ENCODE measurements around the gene CACNA1B.

The CACNA1B gene

DNA sequence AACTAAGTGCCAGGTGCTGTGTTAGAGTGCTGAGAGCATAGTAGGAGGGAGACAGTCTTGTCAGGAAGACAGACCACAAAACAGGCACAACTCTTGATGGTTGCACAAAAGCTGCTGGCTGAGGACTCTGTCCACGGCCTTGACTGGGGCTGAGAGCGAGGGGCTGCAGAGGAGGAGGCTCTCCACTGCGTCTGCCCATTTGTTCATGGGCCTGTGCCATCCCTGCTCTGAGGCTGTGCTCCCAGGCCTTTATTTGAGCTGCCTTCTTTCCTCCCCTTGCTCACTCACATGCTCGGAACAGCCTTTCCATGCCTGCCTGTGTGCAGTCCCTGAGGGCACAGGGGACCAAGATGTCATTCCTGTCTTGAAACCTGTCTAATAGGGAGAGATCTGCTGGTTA, 147.8 kb downstream of the CACNA1B start:
- TF ChIP-seq, protein P1, sequence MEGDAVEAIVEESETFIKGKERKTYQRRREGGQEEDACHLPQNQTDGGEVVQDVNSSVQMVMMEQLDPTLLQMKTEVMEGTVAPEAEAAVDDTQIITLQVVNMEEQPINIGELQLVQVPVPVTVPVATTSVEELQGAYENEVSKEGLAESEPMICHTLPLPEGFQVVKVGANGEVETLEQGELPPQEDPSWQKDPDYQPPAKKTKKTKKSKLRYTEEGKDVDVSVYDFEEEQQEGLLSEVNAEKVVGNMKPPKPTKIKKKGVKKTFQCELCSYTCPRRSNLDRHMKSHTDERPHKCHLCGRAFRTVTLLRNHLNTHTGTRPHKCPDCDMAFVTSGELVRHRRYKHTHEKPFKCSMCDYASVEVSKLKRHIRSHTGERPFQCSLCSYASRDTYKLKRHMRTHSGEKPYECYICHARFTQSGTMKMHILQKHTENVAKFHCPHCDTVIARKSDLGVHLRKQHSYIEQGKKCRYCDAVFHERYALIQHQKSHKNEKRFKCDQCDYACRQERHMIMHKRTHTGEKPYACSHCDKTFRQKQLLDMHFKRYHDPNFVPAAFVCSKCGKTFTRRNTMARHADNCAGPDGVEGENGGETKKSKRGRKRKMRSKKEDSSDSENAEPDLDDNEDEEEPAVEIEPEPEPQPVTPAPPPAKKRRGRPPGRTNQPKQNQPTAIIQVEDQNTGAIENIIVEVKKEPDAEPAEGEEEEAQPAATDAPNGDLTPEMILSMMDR (conservative IDR thresholded peaks at IDR 0.05; ENCODE audit: low read depth, low read length), result no peak

DNA sequence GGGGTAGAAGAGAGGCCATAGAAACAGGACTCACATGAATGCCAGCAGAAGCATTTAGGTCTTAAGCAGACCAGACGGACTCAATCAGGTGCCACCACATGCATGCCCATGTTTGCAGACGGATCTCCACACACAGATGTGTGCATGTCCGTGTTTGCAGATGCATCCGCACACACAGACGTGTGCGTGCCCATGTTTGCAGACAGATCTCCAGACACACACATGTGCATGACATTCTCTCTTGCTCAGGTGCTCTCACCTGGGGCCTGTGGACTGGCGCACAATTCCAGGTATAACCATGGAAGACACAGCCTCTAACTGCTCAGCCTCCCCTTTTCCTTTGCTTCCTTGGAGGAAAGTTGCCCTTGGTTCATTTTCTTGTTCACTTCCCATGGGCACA, 148.3 kb downstream of the CACNA1B start:
- H3K4me1 ChIP-seq (ENCODE audit: low read depth, poor library complexity, severe bottlenecking), result no peaks in the 10 kb centered on the region
- H3K36me3 ChIP-seq (ENCODE audit: insufficient read depth), result no peaks in the 10 kb centered on the region
- TF ChIP-seq, protein P1 (conservative IDR thresholded peaks at IDR 0.05; ENCODE audit: low read depth, low read length), result no peak
- H2AFZ ChIP-seq (ENCODE audit: low read depth), result no peak overlapping the region
- no peak overlapping the region for H3K27ac ChIP-seq
- H3K9ac ChIP-seq, result no peak overlapping the region
- no peaks in the 10 kb centered on the region for H4K20me1 ChIP-seq (ENCODE audit: insufficient read depth)
- no peaks in the 10 kb centered on the region for H3K79me2 ChIP-seq (ENCODE audit: insufficient read depth, low read depth)
- H3K4me2 ChIP-seq, result no peak overlapping the region
- H3K27me3 ChIP-seq (ENCODE audit: insufficient read depth, low read depth), result no peaks in the 10 kb centered on the region
- no peak overlapping the region for H3K4me3 ChIP-seq (IDR thresholded peaks at IDR 0.05; ENCODE audit: insufficient read depth, low read depth, low read length)

More for the DNA sequence above, 147.8 kb downstream of the CACNA1B start:
- Histone ChIP-seq H3K27me3 (ENCODE audit: insufficient read depth, low read depth) (no peaks in the 10 kb centered on the region), H2AFZ (ENCODE audit: low read depth) (no peak overlapping the region), H3K36me3 (ENCODE audit: insufficient read depth) (no peaks in the 10 kb centered on the region), H3K4me2 (no peak overlapping the region), H4K20me1 (ENCODE audit: insufficient read depth) (no peaks in the 10 kb centered on the region), H3K27ac (no peak overlapping the region), H3K9ac (no peak overlapping the region), H3K79me2 (ENCODE audit: insufficient read depth, low read depth) (no peaks in the 10 kb centered on the region), H3K4me1 (ENCODE audit: low read depth, poor library complexity, severe bottlenecking) (no peaks in the 10 kb centered on the region), H3K4me3 (IDR thresholded peaks at IDR 0.05; ENCODE audit: insufficient read depth, low read depth, low read length) (no peak overlapping the region)

DNA sequence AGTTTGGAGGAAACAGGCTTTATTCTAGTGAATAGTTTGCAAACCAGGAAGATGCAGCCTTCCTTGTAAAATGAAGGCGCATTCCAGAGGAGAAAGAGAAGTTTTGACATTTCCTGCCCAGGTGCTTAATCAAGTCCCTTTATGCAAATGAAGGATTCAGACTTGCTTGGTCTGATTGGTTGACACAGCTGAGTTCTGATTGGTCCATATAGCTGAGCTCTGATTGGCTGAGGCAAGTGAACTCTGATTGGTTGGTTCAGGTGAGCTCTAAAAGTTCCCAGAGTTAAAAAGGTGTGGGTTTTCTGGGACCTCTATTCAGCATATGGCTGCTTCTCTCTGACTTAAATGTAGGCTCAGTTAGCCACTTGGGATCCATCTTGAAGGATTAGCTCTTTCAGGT, 151.0 kb downstream of the CACNA1B start:
- TF ChIP-seq, protein P1 (conservative IDR thresholded peaks at IDR 0.05; ENCODE audit: low read depth, low read length), result no peak
- no peak overlapping the region for H2AFZ ChIP-seq (ENCODE audit: low read depth)
- no peak overlapping the region for H3K4me3 ChIP-seq (IDR thresholded peaks at IDR 0.05; ENCODE audit: insufficient read depth, low read depth, low read length)
- no peaks in the 10 kb centered on the region for H3K27me3 ChIP-seq (ENCODE audit: insufficient read depth, low read depth)
- H3K36me3 ChIP-seq (ENCODE audit: insufficient read depth), result no peaks in the 10 kb centered on the region
- no peak overlapping the region for H3K27ac ChIP-seq
- no peaks in the 10 kb centered on the region for H3K79me2 ChIP-seq (ENCODE audit: insufficient read depth, low read depth)
- no peaks in the 10 kb centered on the region for H4K20me1 ChIP-seq (ENCODE audit: insufficient read depth)
- no peak overlapping the region for H3K9ac ChIP-seq
- H3K4me1 ChIP-seq (ENCODE audit: low read depth, poor library complexity, severe bottlenecking), result no peaks in the 10 kb centered on the region
- H3K4me2 ChIP-seq, result no peak overlapping the region

- Histone ChIP-seq H4K20me1 (ENCODE audit: insufficient read depth) (no peaks in the 10 kb centered on the region), H3K27ac (no peak overlapping the region), H3K4me2 (no peak overlapping the region), H3K9ac (no peak overlapping the region), H3K79me2 (ENCODE audit: insufficient read depth, low read depth) (no peaks in the 10 kb centered on the region), H3K27me3 (ENCODE audit: insufficient read depth, low read depth) (no peaks in the 10 kb centered on the region), H3K36me3 (ENCODE audit: insufficient read depth) (no peaks in the 10 kb centered on the region), H3K4me1 (ENCODE audit: low read depth, poor library complexity, severe bottlenecking) (no peaks in the 10 kb centered on the region), H3K4me3 (IDR thresholded peaks at IDR 0.05; ENCODE audit: insufficient read depth, low read depth, low read length) (no peak overlapping the region), H2AFZ (ENCODE audit: low read depth) (no peak overlapping the region)
- TF ChIP-seq, protein P1 (conservative IDR thresholded peaks at IDR 0.05; ENCODE audit: low read depth, low read length), result no peak
Measured at GRCh38 chr9:138031186-138031585, 153.6 kb downstream of the CACNA1B start.

All from KMS-11 (cell line).